ENCODE measurements around the gene RBM10.

Gene RBM10

GRCh38 chrX:47214435-47215077, 69.5 kb downstream of the RBM10 start:
- ATAC-seq (replicated peaks; ENCODE audit: extremely low read depth, poor library complexity, severe bottlenecking), result no peak
- Mint-ChIP-seq H3K4me1 (peaks cover 23% of the 10 kb centered on the region), H3K36me3 (ENCODE audit: insufficient read depth) (peaks cover 46% of the 10 kb centered on the region), H3K9me3 (no peaks in the 10 kb centered on the region), H3K4me3 (no peak overlapping the region), H3K27me3 (no peaks in the 10 kb centered on the region), H3K27ac (ENCODE audit: low read depth) (no peak overlapping the region)
- DNase-seq (ENCODE audit: low spot score in 2 of 2), result no peak

- no peak for ATAC-seq (replicated peaks; ENCODE audit: extremely low read depth, poor library complexity, severe bottlenecking)
- H3K27ac Mint-ChIP-seq (ENCODE audit: low read depth), result no peak overlapping the region
- peaks cover 31% of the 10 kb centered on the region for H3K4me1 Mint-ChIP-seq
- H3K9me3 Mint-ChIP-seq, result no peaks in the 10 kb centered on the region
- H3K27me3 Mint-ChIP-seq, result no peaks in the 10 kb centered on the region
- H3K4me3 Mint-ChIP-seq, result no peak overlapping the region
- H3K36me3 Mint-ChIP-seq (ENCODE audit: insufficient read depth), result peaks cover 42% of the 10 kb centered on the region
- DNase-seq (ENCODE audit: low spot score in 2 of 2), result no peak
Observed at GRCh38 chrX:47215291-47215900, 70.4 kb downstream of the RBM10 start.

GRCh38 chrX:47216393-47216925, 71.4 kb downstream of the RBM10 start:
- peak overlapping the region; percentile 91 for H3K4me3 Mint-ChIP-seq

DNA sequence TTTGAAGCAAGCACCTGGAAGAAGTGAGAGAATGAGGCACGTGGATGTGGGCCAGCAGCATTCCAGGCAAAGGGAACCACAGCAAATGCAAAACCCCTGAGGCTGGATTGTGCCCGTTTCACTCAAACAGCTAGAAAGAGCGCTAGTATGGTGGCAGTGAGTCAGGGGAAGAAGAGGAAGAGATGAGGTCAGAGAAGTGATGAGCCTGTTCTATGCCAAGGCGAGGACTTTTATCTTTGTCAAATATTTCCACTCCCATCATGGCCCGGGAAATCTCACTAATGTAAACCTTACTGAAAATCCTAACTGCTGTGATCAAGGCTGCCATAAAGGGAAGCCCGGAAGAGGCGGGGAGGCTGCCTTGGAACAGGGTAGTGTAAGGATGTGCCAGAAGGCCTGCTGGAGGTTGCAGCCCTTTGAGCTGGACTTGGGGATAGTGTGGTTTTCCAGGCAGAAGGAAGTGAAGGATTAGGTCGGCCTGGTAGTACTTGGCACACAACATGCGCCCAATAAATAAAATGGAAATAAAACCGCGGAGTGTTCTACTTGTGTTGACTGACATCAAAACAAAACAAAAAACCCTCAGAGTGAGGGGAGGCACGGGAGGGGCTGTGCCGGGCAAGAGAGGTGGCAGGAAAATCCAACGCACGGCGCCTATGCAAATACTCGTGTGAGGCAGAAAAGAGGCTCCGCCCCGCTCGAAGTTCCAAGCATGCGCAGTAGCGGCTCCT, 72.3 kb downstream of the RBM10 start:
- ATAC-seq (replicated peaks; ENCODE audit: extremely low read depth, poor library complexity, severe bottlenecking) (no peak), DNase-seq (ENCODE audit: low spot score in 2 of 2) (no peak)
- H3K36me3 Mint-ChIP-seq (ENCODE audit: insufficient read depth), result peaks cover 34% of the 10 kb centered on the region
- H3K4me1 Mint-ChIP-seq, result peaks cover 43% of the 10 kb centered on the region
- H3K4me3 Mint-ChIP-seq, result peak overlapping the region; percentile 91
- peak overlapping the region; percentile 99 for H3K27ac Mint-ChIP-seq (ENCODE audit: low read depth)
- no peaks in the 10 kb centered on the region for H3K27me3 Mint-ChIP-seq
- H3K9me3 Mint-ChIP-seq, result no peaks in the 10 kb centered on the region

More at GRCh38 chrX:47216393-47216925, 71.4 kb downstream of the RBM10 start:
- H3K27me3 Mint-ChIP-seq, result no peaks in the 10 kb centered on the region
- H3K4me1 Mint-ChIP-seq, result peaks cover 38% of the 10 kb centered on the region
- ATAC-seq (replicated peaks; ENCODE audit: extremely low read depth, poor library complexity, severe bottlenecking) (no peak), DNase-seq (ENCODE audit: low spot score in 2 of 2) (no peak)
- H3K27ac Mint-ChIP-seq (ENCODE audit: low read depth), result peak overlapping the region; percentile 99
- H3K9me3 Mint-ChIP-seq, result no peaks in the 10 kb centered on the region
- H3K36me3 Mint-ChIP-seq (ENCODE audit: insufficient read depth), result peaks cover 38% of the 10 kb centered on the region

DNA sequence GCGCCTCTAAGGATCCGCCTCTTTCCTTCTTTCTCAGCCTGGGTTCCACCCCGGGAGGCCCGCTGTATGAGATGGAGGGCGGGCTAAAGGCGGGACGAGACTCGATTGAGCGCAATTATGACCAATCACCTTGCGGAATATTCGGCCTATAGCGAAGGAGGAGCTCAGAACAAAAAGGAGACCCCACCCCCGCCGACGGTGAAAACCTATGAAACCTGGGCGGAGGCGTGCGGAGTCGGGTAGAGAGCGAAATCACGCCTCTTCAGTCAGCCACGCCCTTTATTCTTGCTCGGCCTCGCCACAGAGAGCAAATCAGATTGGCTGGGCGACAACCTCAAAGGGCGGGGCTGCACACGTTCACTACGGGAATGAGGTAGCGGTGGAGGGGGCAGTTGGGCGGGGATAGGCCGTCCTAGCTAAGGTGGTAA, 72.8 kb downstream of the RBM10 start:
- Mint-ChIP-seq H3K9me3 (no peaks in the 10 kb centered on the region), H3K36me3 (ENCODE audit: insufficient read depth) (peaks cover 34% of the 10 kb centered on the region), H3K27me3 (no peaks in the 10 kb centered on the region), H3K4me3 (peak overlapping the region; percentile 91), H3K27ac (ENCODE audit: low read depth) (peak overlapping the region; percentile 99), H3K4me1 (peaks cover 49% of the 10 kb centered on the region)
- peak; percentile 89 to 96 for DNase-seq (ENCODE audit: low spot score in 2 of 2)
- ATAC-seq (replicated peaks; ENCODE audit: extremely low read depth, poor library complexity, severe bottlenecking), result peak; percentile 85

GRCh38 chrX:47218280-47218919, 73.4 kb downstream of the RBM10 start, which contains the start of gene CDK16:
CDK16 (plus strand) TSS chrX:47218681; CDS start chrX:47223558, 4,877 bp downstream.
- ATAC-seq (replicated peaks; ENCODE audit: extremely low read depth, poor library complexity, severe bottlenecking) (peak; percentile 35), DNase-seq (ENCODE audit: low spot score in 2 of 2) (peak in 1 of 2 donors; percentile 52)
- peaks cover 30% of the 10 kb centered on the region for H3K36me3 Mint-ChIP-seq (ENCODE audit: insufficient read depth)
- peak within 1 kb of the TSS; percentile 91 for H3K4me3 Mint-ChIP-seq
- no peaks in the 10 kb centered on the region for H3K9me3 Mint-ChIP-seq
- H3K27ac Mint-ChIP-seq (ENCODE audit: low read depth), result peak within 1 kb of the TSS; percentile 99
- H3K27me3 Mint-ChIP-seq, result no peaks in the 10 kb centered on the region
- H3K4me1 Mint-ChIP-seq, result peaks cover 49% of the 10 kb centered on the region

GRCh38 chrX:47218920-47219815, 74.1 kb downstream of the RBM10 start:
- ATAC-seq (replicated peaks; ENCODE audit: extremely low read depth, poor library complexity, severe bottlenecking) (no peak), DNase-seq (ENCODE audit: low spot score in 2 of 2) (peak in 1 of 2 donors; percentile 15)
- H3K9me3 Mint-ChIP-seq, result no peaks in the 10 kb centered on the region
- H3K36me3 Mint-ChIP-seq (ENCODE audit: insufficient read depth), result peaks cover 24% of the 10 kb centered on the region
- H3K27me3 Mint-ChIP-seq, result no peaks in the 10 kb centered on the region
- peaks cover 49% of the 10 kb centered on the region for H3K4me1 Mint-ChIP-seq
- peak overlapping the region; percentile 91 for H3K4me3 Mint-ChIP-seq
- H3K27ac Mint-ChIP-seq (ENCODE audit: low read depth), result peak overlapping the region; percentile 99

GRCh38 chrX:47221756-47222155, 76.7 kb downstream of the RBM10 start:
- H3K27me3 Mint-ChIP-seq, result no peaks in the 10 kb centered on the region
- peaks cover 26% of the 10 kb centered on the region for H3K36me3 Mint-ChIP-seq (ENCODE audit: insufficient read depth)
- ATAC-seq (replicated peaks; ENCODE audit: extremely low read depth, poor library complexity, severe bottlenecking), result no peak
- no peak overlapping the region for H3K27ac Mint-ChIP-seq (ENCODE audit: low read depth)
- H3K4me3 Mint-ChIP-seq, result no peak overlapping the region
- no peak for DNase-seq (ENCODE audit: low spot score in 2 of 2)
- H3K4me1 Mint-ChIP-seq, result peaks cover 41% of the 10 kb centered on the region
- no peaks in the 10 kb centered on the region for H3K9me3 Mint-ChIP-seq

GRCh38 chrX:47222751-47223350, 77.8 kb downstream of the RBM10 start:
- Mint-ChIP-seq H3K36me3 (ENCODE audit: insufficient read depth) (peaks cover 23% of the 10 kb centered on the region), H3K27me3 (no peaks in the 10 kb centered on the region), H3K4me3 (no peak overlapping the region), H3K4me1 (peaks cover 33% of the 10 kb centered on the region), H3K27ac (ENCODE audit: low read depth) (no peak overlapping the region), H3K9me3 (no peaks in the 10 kb centered on the region)
- no peak for DNase-seq (ENCODE audit: low spot score in 2 of 2)
- ATAC-seq (replicated peaks; ENCODE audit: extremely low read depth, poor library complexity, severe bottlenecking), result no peak

- Mint-ChIP-seq H3K4me3 (no peak overlapping the region), H3K36me3 (ENCODE audit: insufficient read depth) (peaks cover 20% of the 10 kb centered on the region), H3K27me3 (no peaks in the 10 kb centered on the region), H3K27ac (ENCODE audit: low read depth) (no peak overlapping the region), H3K9me3 (no peaks in the 10 kb centered on the region), H3K4me1 (peaks cover 33% of the 10 kb centered on the region)
- DNase-seq (ENCODE audit: low spot score in 2 of 2) (no peak), ATAC-seq (replicated peaks; ENCODE audit: extremely low read depth, poor library complexity, severe bottlenecking) (no peak)
Observed at GRCh38 chrX:47223476-47224250, 78.6 kb downstream of the RBM10 start.
